GM12878 (cell line): Measurements from ENCODE around the gene APOBEC3B. TPM values are rescaled to one million over a fixed set of nuclear protein-coding genes. Genes with fewer than 3 reads are reported as not detected.
A peak's percentile ranks its signal among the peaks of the same experiment; 100 is the strongest.

Experiments
- CHD1 ChIP-seq: IDR thresholded peaks from 2 replicates; pipeline ENCODE4 v1.6.1; 2012; ENCODE audit warnings: low read depth, low read length, improper control_type of control experiment
- DPF2 ChIP-seq: fragments of 450-650 bp; IDR thresholded peaks from 2 replicates; pipeline ENCODE4 v1.6.1; 2017; ENCODE audit warnings: mild to moderate bottlenecking
- EED ChIP-seq: sonication (generic); IDR thresholded peaks from 2 replicates; pipeline ENCODE4 v1.6.1; 2016; ENCODE audit warnings: antibody characterized with exemption, low read depth
- ETV6 ChIP-seq, 2 experiments: fragments of 450-650 bp in 1 of 2; IDR thresholded peaks in 1 of 2; conservative IDR thresholded peaks in 1 of 2; 2 replicates each; pipeline ENCODE4 v1.6.1; 2014; ENCODE audit warnings: antibody characterized with exemption in 1 of 2, borderline replicate concordance in 1 of 2, low read depth in 1 of 2, mild to moderate bottlenecking in 1 of 2, moderate library complexity in 1 of 2
- FOXK2 ChIP-seq: fragments of 450-650 bp; IDR thresholded peaks from 2 replicates; pipeline ENCODE4 v1.6.1; 2017; ENCODE audit warnings: mild to moderate bottlenecking, moderate library complexity
- KLF5 ChIP-seq: fragments of 450-650 bp; IDR thresholded peaks from 2 replicates; pipeline ENCODE4 v1.6.1; 2014; ENCODE audit warnings: mild to moderate bottlenecking; ENCODE audit not compliant: partially characterized antibody
- PBX3 ChIP-seq: IDR thresholded peaks from 2 replicates; pipeline ENCODE4 v1.6.1; 2011; ENCODE audit warnings: mild to moderate bottlenecking, low read depth, low read length, moderate library complexity; ENCODE audit not compliant: insufficient replicate concordance
- PML ChIP-seq: IDR thresholded peaks from 2 replicates; pipeline ENCODE4 v1.6.1; 2012; ENCODE audit warnings: low read length, inconsistent platforms
- POU2F2 ChIP-seq: IDR thresholded peaks from 3 replicates; pipeline ENCODE4 v1.6.1; 2011; ENCODE audit warnings: low read depth, mild to moderate bottlenecking, low read length, borderline replicate concordance
- RAD21 ChIP-seq: IDR thresholded peaks from 2 replicates; pipeline ENCODE4 v1.6.1; 2011; ENCODE audit warnings: mild to moderate bottlenecking, low read depth, low read length, moderate library complexity; ENCODE audit not compliant: insufficient read depth
- SMC3 ChIP-seq: IDR thresholded peaks from 2 replicates; pipeline ENCODE4 v1.6.1; 2011; ENCODE audit warnings: low read length, improper control_type of control experiment, borderline replicate concordance
- SPI1 ChIP-seq: IDR thresholded peaks from 2 replicates; pipeline ENCODE4 v1.6.1; 2011; ENCODE audit warnings: low read depth, mild to moderate bottlenecking, low read length, moderate library complexity, borderline replicate concordance; ENCODE audit not compliant: insufficient read depth
- TARDBP ChIP-seq: IDR thresholded peaks from 2 replicates; pipeline ENCODE4 v1.6.1; 2016; ENCODE audit warnings: borderline replicate concordance
- USF1 ChIP-seq: IDR thresholded peaks from 2 replicates; pipeline ENCODE4 v1.6.1; 2011; ENCODE audit warnings: borderline replicate concordance, low read depth, mild to moderate bottlenecking, moderate library complexity, mixed read lengths, low read length; ENCODE audit not compliant: insufficient read depth; ENCODE audit errors: extremely low read length
- USF2 ChIP-seq: IDR thresholded peaks from 2 replicates; pipeline ENCODE4 v1.6.1; 2011; ENCODE audit warnings: low read depth, low read length, improper control_type of control experiment, borderline replicate concordance
- ZNF24 ChIP-seq: fragments of 450-650 bp; IDR thresholded peaks from 2 replicates; pipeline ENCODE4 v1.6.1; 2017; ENCODE audit warnings: antibody characterized with exemption, mild to moderate bottlenecking
- ZNF274 ChIP-seq: IDR thresholded peaks from one replicate; pipeline ENCODE4 v1.8.0; 2011; ENCODE audit not compliant: insufficient read length, insufficient read depth
- ZNF622 ChIP-seq: fragments of 450-650 bp; IDR thresholded peaks from 2 replicates; pipeline ENCODE4 v1.6.1; 2017; ENCODE audit warnings: mild to moderate bottlenecking, inconsistent platforms
- polyA plus RNA-seq, 11 experiments: library from polyadenylated mRNA; depleted of rRNA in 4 of 11; unstranded in 6 of 11; stranded (reverse) in 5 of 11; fragments of >200 nt; fragmentation: Nextera tagmentation in 4 of 11; fragmentation: Illumina TruSeq in 1 of 11; extraction: Ambion mirVana in 4 of 11; extraction: Trizol in 1 of 11; gene quantifications; 1 replicate in 1 of 11; 2 replicates in 10 of 11; pipeline versions ENCODE4 v1.2.1 to v1.2.3, GENCODE V29; 2011 to 2016; ENCODE audit warnings: inconsistent platforms in 2 of 11, missing spikeins in 2 of 11, low read depth in 1 of 11
- total RNA-seq, 4 experiments: library from RNA; depleted of rRNA in 3 of 4; stranded (reverse); fragments of >200 nt in 3 of 4; fragmentation: Illumina TruSeq in 1 of 4; extraction: Trizol in 1 of 4; gene quantifications; 2 replicates each; pipeline versions ENCODE4 v1.2.1 to v1.2.3, GENCODE V29; 2013 to 2021
- TF ChIP-seq, protein P1 (sequence below): fragments of 450-650 bp; IDR thresholded peaks from 2 replicates; pipeline ENCODE4 v1.6.1; 2017; ENCODE audit warnings: mild to moderate bottlenecking, low read depth, inconsistent platforms; ENCODE audit not compliant: poor library complexity, severe bottlenecking
- TF ChIP-seq, protein P2 (sequence below): fragments of 450-650 bp; IDR thresholded peaks from 2 replicates; pipeline ENCODE4 v1.6.1; 2017; ENCODE audit warnings: mild to moderate bottlenecking, moderate library complexity

Gene APOBEC3B
- total and polyA plus RNA-seq, 10 of the 15 experiments (the other 5 are each of a cell fraction or from before 2014, with no cell fraction given) = 2.4 to 75.1 (median 30.9) TPM

GRCh38 chr22:38953577-38954413 lies 28.4 kb upstream of the APOBEC3B start (continued):
- TF ChIP-seq USF2 (no peak), TARDBP (no peak), SPI1 (no peak), USF1 (no peak), PML (no peak), ZNF622 (no peak), POU2F2 (0 out of 3 replicates have a peak, but pooled peaks have one; percentile 32), PBX3 (no peak), FOXK2 (peak; percentile 24; the same call in 1 of the 2 replicates), SMC3 (no peak), ETV6 (conservative IDR thresholded peaks at IDR 0.05 in 1 of 2, IDR thresholded peaks at IDR 0.05 in 1 of 2; ENCODE audit: borderline replicate concordance in 1 of 2, low read depth in 1 of 2) (no peak), ZNF274 (no peak), DPF2 (0 out of 2 replicates have a peak, but pooled peaks have one; percentile 14), EED (no peak), RAD21 (no peak), ZNF24 (no peak), KLF5 (no peak), CHD1 (no peak)
- TF ChIP-seq, protein P1, sequence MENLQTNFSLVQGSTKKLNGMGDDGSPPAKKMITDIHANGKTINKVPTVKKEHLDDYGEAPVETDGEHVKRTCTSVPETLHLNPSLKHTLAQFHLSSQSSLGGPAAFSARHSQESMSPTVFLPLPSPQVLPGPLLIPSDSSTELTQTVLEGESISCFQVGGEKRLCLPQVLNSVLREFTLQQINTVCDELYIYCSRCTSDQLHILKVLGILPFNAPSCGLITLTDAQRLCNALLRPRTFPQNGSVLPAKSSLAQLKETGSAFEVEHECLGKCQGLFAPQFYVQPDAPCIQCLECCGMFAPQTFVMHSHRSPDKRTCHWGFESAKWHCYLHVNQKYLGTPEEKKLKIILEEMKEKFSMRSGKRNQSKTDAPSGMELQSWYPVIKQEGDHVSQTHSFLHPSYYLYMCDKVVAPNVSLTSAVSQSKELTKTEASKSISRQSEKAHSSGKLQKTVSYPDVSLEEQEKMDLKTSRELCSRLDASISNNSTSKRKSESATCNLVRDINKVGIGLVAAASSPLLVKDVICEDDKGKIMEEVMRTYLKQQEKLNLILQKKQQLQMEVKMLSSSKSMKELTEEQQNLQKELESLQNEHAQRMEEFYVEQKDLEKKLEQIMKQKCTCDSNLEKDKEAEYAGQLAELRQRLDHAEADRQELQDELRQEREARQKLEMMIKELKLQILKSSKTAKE = peak; percentile 33
- TF ChIP-seq, protein P2, sequence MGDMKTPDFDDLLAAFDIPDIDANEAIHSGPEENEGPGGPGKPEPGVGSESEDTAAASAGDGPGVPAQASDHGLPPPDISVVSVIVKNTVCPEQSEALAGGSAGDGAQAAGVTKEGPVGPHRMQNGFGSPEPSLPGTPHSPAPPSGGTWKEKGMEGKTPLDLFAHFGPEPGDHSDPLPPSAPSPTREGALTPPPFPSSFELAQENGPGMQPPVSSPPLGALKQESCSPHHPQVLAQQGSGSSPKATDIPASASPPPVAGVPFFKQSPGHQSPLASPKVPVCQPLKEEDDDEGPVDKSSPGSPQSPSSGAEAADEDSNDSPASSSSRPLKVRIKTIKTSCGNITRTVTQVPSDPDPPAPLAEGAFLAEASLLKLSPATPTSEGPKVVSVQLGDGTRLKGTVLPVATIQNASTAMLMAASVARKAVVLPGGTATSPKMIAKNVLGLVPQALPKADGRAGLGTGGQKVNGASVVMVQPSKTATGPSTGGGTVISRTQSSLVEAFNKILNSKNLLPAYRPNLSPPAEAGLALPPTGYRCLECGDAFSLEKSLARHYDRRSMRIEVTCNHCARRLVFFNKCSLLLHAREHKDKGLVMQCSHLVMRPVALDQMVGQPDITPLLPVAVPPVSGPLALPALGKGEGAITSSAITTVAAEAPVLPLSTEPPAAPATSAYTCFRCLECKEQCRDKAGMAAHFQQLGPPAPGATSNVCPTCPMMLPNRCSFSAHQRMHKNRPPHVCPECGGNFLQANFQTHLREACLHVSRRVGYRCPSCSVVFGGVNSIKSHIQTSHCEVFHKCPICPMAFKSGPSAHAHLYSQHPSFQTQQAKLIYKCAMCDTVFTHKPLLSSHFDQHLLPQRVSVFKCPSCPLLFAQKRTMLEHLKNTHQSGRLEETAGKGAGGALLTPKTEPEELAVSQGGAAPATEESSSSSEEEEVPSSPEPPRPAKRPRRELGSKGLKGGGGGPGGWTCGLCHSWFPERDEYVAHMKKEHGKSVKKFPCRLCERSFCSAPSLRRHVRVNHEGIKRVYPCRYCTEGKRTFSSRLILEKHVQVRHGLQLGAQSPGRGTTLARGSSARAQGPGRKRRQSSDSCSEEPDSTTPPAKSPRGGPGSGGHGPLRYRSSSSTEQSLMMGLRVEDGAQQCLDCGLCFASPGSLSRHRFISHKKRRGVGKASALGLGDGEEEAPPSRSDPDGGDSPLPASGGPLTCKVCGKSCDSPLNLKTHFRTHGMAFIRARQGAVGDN = peak; percentile 63; the same call in 1 of the 2 replicates
